Stimulated activated CD8-positive, alpha-beta memory T cell treated with anti-CD3 and anti-CD28 coated beads, Interleukin-15, amount 100 ng/mL, for 48 hours (primary cell): ENCODE results near the gene PALM.
A peak's percentile ranks its signal among the peaks of the same experiment; 100 is the strongest.
"Not testable (repeated sequence)": the region's sequence is repeated elsewhere in the genome, so short reads cannot be mapped to it uniquely, and the experiment has no call there.

Experiments used
- DNase-seq, 2 donors: peaks; one replicate each; pipeline ENCODE4 v3.0.0-alpha.2; 2020; ENCODE audit warnings: low read depth in 2 of 2

Gene PALM

GRCh38 chr19:679418-680286 is 29.1 kb upstream of the PALM start:
- no peak for DNase-seq

GRCh38 chr19:680287-681028 is 28.3 kb upstream of the PALM start:
- DNase-seq, result peak; percentile 100

- no peak for DNase-seq
Measured at GRCh38 chr19:681029-682019, 27.4 kb upstream of the PALM start.

GRCh38 chr19:682678-683320 is 25.9 kb upstream of the PALM start:
- no peak for DNase-seq

GRCh38 chr19:685454-685931 is 23.2 kb upstream of the PALM start:
- DNase-seq, result no peak

- DNase-seq, result no peak
Measured at GRCh38 chr19:686589-687297, 22.0 kb upstream of the PALM start.

- DNase-seq, result no peak
Measured at GRCh38 chr19:687569-688166, 21.1 kb upstream of the PALM start.

- DNase-seq, result no peak
Measured at GRCh38 chr19:688214-688613, 20.5 kb upstream of the PALM start.

GRCh38 chr19:688992-689391 is 19.7 kb upstream of the PALM start:
- no peak for DNase-seq

- DNase-seq, result no peak
Measured at GRCh38 chr19:690203-690602, 18.5 kb upstream of the PALM start.

- DNase-seq, result no peak
Measured at GRCh38 chr19:694481-695351, 14.0 kb upstream of the PALM start.

GRCh38 chr19:695352-695949 is 13.3 kb upstream of the PALM start, which contains the start of gene PRSS57:
PRSS57 (minus strand) TSS chr19:695452; CDS start chr19:695430, 22 bp downstream.
- no peak for DNase-seq

GRCh38 chr19:698529-698928 is 10.2 kb upstream of the PALM start:
- not testable (repeated sequence) for DNase-seq

GRCh38 chr19:699885-700284 is 8.8 kb upstream of the PALM start:
- not testable (repeated sequence) for DNase-seq

GRCh38 chr19:702847-703246 is 5.9 kb upstream of the PALM start:
- not testable (repeated sequence) for DNase-seq

- no peak for DNase-seq
Measured at GRCh38 chr19:703329-703650, 5.4 kb upstream of the PALM start.

- peak; percentile 47 to 59 for DNase-seq
Measured at GRCh38 chr19:703651-704446, 4.9 kb upstream of the PALM start.

- DNase-seq, result no peak
Measured at GRCh38 chr19:704447-704741, 4.3 kb upstream of the PALM start.
